ENCODE results near the gene PRPF19.

Gene PRPF19

GRCh38 chr11:60937811-60938210 lies 31.4 kb upstream of the PRPF19 start:
- no peak for DNase-seq (ENCODE audit: low spot score)

- no peak for DNase-seq (ENCODE audit: low spot score)
These were observed 30.8 kb upstream of the PRPF19 start for GRCh38 chr11:60937144-60937527.

- DNase-seq (ENCODE audit: low spot score) = no peak
These were observed 30.2 kb upstream of the PRPF19 start for GRCh38 chr11:60936467-60937143.

DNA sequence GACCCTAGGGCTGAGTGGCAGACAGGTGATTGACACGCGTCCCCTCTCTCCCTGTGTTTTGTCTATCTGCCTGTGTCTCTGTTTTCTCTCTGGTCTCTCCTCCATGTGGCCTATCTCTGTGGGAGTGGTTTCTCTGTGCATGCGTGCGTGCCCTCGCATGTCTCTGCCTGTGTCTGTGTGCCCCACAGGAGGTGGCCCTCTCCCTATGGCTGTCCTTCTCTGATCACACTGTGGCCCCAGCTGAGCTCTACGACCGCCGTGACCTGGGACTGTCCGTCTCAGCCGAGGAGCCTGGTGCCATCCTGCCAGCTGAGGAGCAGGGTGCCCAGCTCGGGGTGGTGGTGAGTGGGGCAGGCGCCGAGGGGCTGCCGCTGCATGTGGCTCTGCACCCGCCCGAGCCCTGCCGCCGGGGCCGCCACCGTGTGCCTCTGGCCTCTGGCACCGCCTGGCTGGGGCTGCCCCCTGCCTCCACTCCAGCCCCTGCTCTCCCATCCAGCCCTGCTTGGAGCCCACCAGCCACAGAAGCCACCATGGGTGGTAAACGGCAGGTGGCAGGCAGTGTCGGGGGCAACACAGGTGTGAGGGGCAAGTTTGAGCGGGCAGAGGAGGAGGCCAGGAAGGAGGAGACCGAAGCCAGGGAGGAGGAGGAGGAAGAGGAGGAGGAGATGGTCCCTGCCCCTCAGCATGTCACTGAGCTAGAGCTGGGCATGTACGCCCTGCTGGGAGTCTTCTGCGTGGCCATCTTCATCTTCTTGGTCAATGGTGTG lies 29.5 kb upstream of the PRPF19 start:
- no peak for DNase-seq (ENCODE audit: low spot score)

DNA sequence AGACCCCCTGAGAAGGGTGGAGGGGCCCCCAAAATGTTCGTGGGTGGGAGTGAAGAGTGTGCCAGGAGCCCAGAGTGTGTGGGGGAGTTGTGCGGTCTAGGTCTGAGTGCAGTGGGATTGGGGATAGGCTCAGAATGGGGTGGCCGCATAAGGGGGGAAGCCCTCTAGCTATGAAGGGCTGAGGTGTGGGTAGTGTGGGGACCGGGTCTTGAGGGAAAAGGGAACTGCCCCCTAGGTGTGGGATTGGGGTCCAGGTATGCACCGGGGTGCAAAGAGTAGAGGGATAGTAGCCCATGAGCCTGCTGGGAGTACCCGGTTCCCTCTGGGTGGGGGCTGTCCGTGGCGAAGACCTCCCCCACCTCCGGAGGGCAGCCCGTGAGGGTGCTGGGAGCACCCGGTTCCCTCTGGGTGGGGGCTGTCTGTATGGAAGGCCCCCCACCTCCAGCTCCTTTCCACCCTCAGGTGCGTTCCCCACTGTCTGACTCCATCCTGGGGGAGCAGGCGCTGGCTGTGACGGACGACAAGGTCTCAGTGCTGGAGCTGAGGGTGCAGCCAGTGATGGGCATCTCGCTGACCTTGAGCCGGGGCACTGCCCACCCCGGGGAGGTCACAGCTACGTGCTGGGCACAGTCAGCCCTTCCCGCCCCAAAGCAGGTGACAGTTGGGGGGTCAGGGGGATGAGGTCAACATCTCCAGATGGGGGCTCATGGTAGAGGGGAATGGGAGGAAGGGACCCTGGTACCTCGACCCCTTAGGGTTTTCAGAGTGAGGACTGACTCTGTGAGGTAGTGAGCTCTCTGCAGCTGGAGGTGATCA lies 28.6 kb upstream of the PRPF19 start:
- DNase-seq (ENCODE audit: low spot score) = no peak

GRCh38 chr11:60934124-60934789 lies 27.9 kb upstream of the PRPF19 start:
- no peak for DNase-seq (ENCODE audit: low spot score)

GRCh38 chr11:60933416-60934123 lies 27.2 kb upstream of the PRPF19 start:
- DNase-seq (ENCODE audit: low spot score) = no peak

- DNase-seq (ENCODE audit: low spot score) = no peak
These were observed 26.4 kb upstream of the PRPF19 start for GRCh38 chr11:60932605-60933356.

DNA sequence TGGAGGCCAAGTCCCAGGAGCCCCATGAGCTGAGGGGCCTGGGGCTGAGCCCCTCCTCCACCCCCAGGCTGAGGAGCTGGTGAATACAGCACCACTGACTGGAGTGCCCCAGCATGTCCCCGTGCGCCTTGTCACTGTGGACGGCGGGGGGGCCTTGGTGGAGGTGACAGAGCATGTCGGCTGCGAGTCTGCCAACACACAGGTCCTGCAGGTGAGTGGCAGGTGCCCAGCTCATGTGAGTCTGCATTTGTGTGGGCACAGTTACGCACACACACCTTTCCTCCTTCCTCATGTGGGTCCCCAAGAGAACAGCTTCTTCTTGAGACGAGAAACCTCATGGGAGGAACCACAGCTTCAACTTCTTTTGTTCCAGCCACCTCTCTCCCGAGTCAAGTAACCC lies 25.5 kb upstream of the PRPF19 start:
- no peak for DNase-seq (ENCODE audit: low spot score)

- DNase-seq (ENCODE audit: low spot score) = no peak
These were observed 24.0 kb upstream of the PRPF19 start for GRCh38 chr11:60930394-60930793.

DNA sequence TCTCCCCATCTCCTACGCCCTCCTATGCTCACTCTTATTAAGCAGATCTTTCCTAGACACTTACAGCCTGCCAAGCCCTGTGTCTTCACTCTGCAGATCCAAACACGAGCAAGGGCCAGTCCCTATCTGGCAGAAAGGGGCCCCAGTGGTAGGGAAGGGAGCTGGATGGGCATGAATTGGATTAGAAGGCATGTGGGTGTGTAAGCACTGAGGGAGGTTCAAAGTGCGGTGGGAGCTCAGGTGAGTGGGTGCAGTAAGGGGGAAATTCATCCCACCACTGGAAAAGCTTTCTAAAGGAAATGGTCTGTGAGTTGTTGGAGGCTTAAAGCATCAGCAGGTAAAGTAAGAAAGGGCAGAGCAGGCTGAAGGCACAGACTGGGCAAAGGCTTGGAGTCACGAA lies 23.4 kb upstream of the PRPF19 start:
- no peak for DNase-seq (ENCODE audit: low spot score)

- DNase-seq (ENCODE audit: low spot score) = no peak
These were observed 22.2 kb upstream of the PRPF19 start for GRCh38 chr11:60928563-60929001.

GRCh38 chr11:60927600-60927999 lies 21.2 kb upstream of the PRPF19 start:
- DNase-seq (ENCODE audit: low spot score) = no peak

DNA sequence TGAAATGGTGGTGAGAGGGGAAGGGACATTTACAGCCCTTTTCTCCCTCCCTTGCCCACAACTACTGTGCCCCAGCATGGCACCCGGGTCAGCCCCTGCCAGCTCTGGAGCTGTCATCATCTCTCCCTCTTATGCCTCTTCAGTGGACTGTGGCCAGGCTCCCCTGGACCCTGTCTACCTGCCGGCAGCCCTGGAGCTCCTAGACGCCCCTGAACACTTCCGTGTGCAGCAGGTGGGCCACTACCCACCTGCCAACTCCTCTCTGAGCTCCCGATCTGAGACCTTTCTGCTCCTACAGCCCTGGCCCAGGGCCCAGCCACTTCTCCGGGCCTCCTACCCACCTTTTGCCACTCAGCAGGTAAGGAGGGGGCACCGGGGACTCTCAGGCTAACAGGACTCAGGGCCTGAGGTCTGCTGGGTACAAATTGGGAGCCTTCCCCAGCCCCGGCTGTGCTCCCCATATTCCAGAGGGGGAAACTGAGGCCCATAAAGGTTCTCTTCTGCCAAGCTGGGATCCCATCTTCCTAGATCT lies 20.7 kb upstream of the PRPF19 start:
- DNase-seq (ENCODE audit: low spot score) = no peak

DNA sequence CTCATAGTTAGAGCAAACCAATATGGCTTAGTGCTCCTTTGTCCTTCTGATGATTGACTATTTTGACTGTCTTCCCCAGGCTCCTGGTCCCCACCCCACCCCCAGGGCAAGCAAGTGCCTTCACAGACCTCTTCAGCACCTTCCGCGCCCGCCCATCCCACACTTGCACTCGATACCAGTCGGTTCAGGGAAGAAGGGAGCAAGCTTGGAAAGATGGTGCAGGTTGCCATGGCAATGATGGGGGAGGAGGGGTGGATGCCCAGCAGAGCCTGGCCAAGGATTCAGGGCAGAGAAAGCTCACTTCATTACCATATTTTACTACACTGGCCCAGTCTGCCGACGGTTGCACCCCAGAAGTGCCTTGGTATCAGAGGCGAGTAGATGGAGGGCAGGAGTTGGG lies 20.1 kb upstream of the PRPF19 start:
- DNase-seq (ENCODE audit: low spot score) = no peak

DNA sequence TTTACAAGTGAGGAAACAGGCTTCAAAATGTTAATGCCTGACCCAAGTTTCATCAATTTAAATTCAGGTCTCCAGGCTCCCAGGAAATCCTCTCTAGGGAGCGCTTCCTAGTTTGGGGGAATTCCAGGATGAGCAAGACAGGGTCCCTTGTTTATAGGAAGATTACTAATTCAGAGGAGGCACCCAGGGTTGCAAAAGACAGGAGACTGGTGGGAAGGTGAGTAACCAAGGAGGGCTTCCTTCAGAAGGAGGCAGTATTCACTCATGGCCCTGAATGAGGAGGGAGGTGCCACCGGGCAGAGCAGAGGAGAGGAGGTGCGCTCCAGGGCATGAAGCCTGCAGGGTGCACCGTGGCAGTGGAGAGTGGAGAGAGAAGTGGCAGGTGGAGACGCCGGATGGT lies 19.5 kb upstream of the PRPF19 start:
- no peak for DNase-seq (ENCODE audit: low spot score)

GRCh38 chr11:60924906-60925853 lies 18.8 kb upstream of the PRPF19 start:
- no peak for DNase-seq (ENCODE audit: low spot score)

DNA sequence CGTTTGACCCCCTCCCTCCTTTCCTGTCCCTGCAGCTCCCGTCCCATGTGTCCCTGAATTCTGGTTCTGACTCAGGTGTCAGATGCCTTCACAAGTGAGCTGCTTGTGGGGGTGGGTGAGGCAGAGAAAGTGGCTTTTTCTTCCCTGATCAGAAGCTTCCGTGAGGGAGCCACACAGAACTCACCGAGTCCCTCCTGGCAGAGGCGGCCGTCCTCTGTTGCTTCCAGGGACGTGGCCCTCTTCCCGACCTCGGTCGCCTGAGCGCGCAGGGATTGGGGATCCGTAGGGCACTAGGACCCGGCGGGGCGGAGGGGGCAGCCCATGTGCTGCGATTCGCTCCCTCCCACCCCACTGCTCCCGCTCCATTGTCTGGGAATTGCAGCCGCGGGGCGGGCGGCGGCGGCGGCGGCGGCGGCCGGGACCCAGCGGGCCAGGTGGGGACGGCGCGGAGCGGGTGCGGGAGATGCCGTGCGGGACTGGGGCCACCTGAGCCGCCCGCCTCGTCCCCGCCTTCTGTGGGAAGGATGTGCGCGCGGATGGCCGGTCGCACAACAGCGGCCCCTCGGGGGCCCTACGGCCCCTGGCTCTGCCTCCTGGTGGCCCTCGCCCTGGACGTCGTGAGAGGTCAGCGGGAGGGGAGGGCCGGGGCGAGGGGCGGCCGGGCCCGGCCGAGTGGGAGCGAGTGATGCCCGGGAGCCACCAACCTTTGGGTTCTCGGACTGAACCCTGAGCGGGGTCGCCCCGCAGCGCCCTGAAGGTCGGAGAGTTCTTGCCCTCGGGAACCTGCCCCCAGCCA lies 17.9 kb upstream of the PRPF19 start, which contains the start of gene TMEM132A:
Gene TMEM132A, plus strand, starts transcription at position 351 of the 796 bp plus-strand sequence. Its CDS starts 174 bp downstream, at position 525.
- peak; percentile 82 for DNase-seq (ENCODE audit: low spot score)

GRCh38 chr11:60923800-60924109 lies 17.4 kb upstream of the PRPF19 start:
- no peak for DNase-seq (ENCODE audit: low spot score)
